ENCODE data around the gene DCTPP1.

The DCTPP1 gene

GRCh38 chr16:30383521-30383920 is 46.3 kb downstream of the DCTPP1 start:
- Histone ChIP-seq H3K4me1 (ENCODE audit: control insufficient read depth in 1 of 2, insufficient read depth in 1 of 2, low read depth in 1 of 2, low read length in 1 of 2) (peaks cover 17 to 18% of the 10 kb centered on the region in 2 experiments), H3K27me3 (peaks cover 7% of the 10 kb centered on the region), H3K27ac (no peak overlapping the region), H3K4me3 (ENCODE audit: low read depth in 1 of 2, low read length in 1 of 2) (no peak overlapping the region), H3K36me3 (no peaks in the 10 kb centered on the region), H3K9me3 (no peaks in the 10 kb centered on the region)
- no peak for TF ChIP-seq CTCF (IDR thresholded peaks at IDR 0.05)

- Histone ChIP-seq H3K27me3 (peaks cover 7% of the 10 kb centered on the region), H3K4me1 (ENCODE audit: control insufficient read depth in 1 of 2, insufficient read depth in 1 of 2, low read depth in 1 of 2, low read length in 1 of 2) (peaks cover 23 to 29% of the 10 kb centered on the region in 2 experiments), H3K9me3 (no peaks in the 10 kb centered on the region), H3K27ac (no peak within 1 kb of the TSS), H3K4me3 (ENCODE audit: low read depth in 1 of 2, low read length in 1 of 2) (no peak within 1 kb of the TSS), H3K36me3 (no peaks in the 10 kb centered on the region)
- no peak for TF ChIP-seq CTCF (IDR thresholded peaks at IDR 0.05)
Observed at GRCh38 chr16:30382111-30382881, 47.5 kb downstream of the DCTPP1 start, which contains the start of gene SEPTIN1. SEPTIN1 (minus strand) TSS chr16:30382561; CDS start chr16:30382542, 19 bp downstream.

- Histone ChIP-seq H3K36me3 (no peaks in the 10 kb centered on the region), H3K4me1 (ENCODE audit: control insufficient read depth in 1 of 2, insufficient read depth in 1 of 2, low read depth in 1 of 2, low read length in 1 of 2) (peaks cover 28 to 37% of the 10 kb centered on the region in 2 experiments), H3K27me3 (peaks cover 7% of the 10 kb centered on the region), H3K27ac (no peak overlapping the region), H3K9me3 (no peaks in the 10 kb centered on the region), H3K4me3 (ENCODE audit: low read depth in 1 of 2, low read length in 1 of 2) (no peak overlapping the region)
- TF ChIP-seq CTCF (IDR thresholded peaks at IDR 0.05), result no peak
Observed at GRCh38 chr16:30381291-30382041, 48.4 kb downstream of the DCTPP1 start.

- no peaks in the 10 kb centered on the region for H3K9me3 ChIP-seq
- H3K4me3 ChIP-seq (ENCODE audit: low read depth in 1 of 2, low read length in 1 of 2), result no peak overlapping the region
- no peak for TF ChIP-seq CTCF (IDR thresholded peaks at IDR 0.05)
- peaks cover 28 to 37% of the 10 kb centered on the region in 2 experiments for H3K4me1 ChIP-seq (ENCODE audit: control insufficient read depth in 1 of 2, insufficient read depth in 1 of 2, low read depth in 1 of 2, low read length in 1 of 2)
- peaks cover 7% of the 10 kb centered on the region for H3K27me3 ChIP-seq
- H3K36me3 ChIP-seq, result no peaks in the 10 kb centered on the region
- H3K27ac ChIP-seq, result no peak overlapping the region
Observed at GRCh38 chr16:30380803-30381208, 49.0 kb downstream of the DCTPP1 start.

GRCh38 chr16:30380072-30380802 is 49.6 kb downstream of the DCTPP1 start:
- no peaks in the 10 kb centered on the region for H3K36me3 ChIP-seq
- H3K9me3 ChIP-seq, result no peaks in the 10 kb centered on the region
- H3K4me1 ChIP-seq (ENCODE audit: control insufficient read depth in 1 of 2, insufficient read depth in 1 of 2, low read depth in 1 of 2, low read length in 1 of 2), result peaks cover 28 to 37% of the 10 kb centered on the region in 2 experiments
- no peak for TF ChIP-seq CTCF (IDR thresholded peaks at IDR 0.05)
- peak overlapping the region; percentile 48 for H3K27ac ChIP-seq
- H3K4me3 ChIP-seq (ENCODE audit: low read depth in 1 of 2, low read length in 1 of 2), result no peak overlapping the region
- H3K27me3 ChIP-seq, result peaks cover 7% of the 10 kb centered on the region
